Suprapubic skin (tissue), 2 donors: ENCODE results near the gene CFAP65.

Experiments
- EP300 ChIP-seq: sonication (generic); formaldehyde crosslinking; IDR thresholded peaks from one replicate; pipeline ENCODE4 v1.6.1; 2017; ENCODE audit warnings: antibody characterized with exemption
- POLR2A ChIP-seq, 2 donors: fragments of 450-650 bp; IDR thresholded peaks; one replicate each; pipeline ENCODE4 v1.6.1; 2017; ENCODE audit warnings: antibody characterized with exemption in 2 of 2, mild to moderate bottlenecking in 2 of 2, moderate library complexity in 2 of 2

DNA sequence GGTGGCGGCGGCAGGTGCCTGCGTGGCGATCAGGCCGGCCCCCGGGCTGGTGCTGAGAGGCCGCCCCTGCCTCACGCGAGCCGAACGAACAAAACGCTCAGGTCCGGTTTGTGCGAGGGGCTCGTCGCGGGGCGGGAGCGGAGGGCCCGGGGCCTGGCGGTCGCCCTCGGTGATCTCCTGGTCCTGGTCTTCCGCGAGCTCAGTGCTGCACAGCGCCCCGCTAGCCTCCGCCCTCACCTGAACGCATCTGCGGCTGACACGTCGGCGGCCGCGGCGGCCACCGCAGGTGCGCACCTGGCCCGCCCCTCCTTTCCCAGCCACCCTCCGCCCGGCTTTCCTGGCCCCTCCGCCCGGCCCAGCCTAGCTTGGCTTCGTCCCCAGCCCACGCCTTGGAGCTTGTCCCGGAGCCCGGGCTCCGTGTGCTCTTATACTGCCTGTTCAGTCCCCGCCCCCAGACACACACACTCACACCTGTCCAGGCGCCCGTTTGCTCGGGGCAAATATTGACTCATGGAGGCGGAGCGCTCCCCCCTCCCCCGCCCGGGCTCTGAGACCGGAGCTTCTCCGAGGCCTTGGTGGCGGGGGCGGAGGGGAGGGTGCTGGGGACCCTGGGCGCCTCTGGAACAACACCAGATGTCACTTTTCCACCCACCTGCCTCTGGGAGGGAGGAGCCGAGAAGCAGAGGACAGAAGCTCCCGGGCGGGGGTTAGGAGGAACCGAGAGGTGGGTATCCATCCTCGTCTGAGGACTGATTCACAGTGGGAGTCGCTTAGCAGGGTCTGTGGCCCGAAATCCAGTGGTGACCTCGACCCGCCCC lies 39.5 kb downstream of the CFAP65 start:
- no peak for TF ChIP-seq POLR2A (IDR thresholded peaks at IDR 0.05)
- TF ChIP-seq EP300 = no peak
